Lung (tissue), 12 donors: ENCODE results near the gene BAG5. TPM values are rescaled to one million over a fixed set of nuclear protein-coding genes. Genes with fewer than 3 reads are reported as not detected.

Experiments used
- ATAC-seq: fragments of 200-7000 bp; cut with Tn5 transposase; one replicate; pipeline ENCODE4 v1.9.1; 2020; ENCODE audit warnings: moderate number of reproducible peaks; ENCODE audit not compliant: insufficient read depth, low FRiP score
- DNase-seq, 3 donors: peaks; one replicate each; pipeline ENCODE4 v3.0.0-alpha.2; 2013 to 2017
- H3K27ac ChIP-seq, 2 donors: one replicate each; pipeline ENCODE4 v1.5.1; 2013; ENCODE audit warnings: mild to moderate bottlenecking in 2 of 2, moderate library complexity in 2 of 2, control low read depth in 1 of 2, inconsistent platforms in 1 of 2, low read depth in 1 of 2, low read length in 1 of 2
- H3K27me3 ChIP-seq, 3 donors: one replicate each; pipeline ENCODE4 v1.5.1; 2013; ENCODE audit warnings: low read length in 2 of 3; ENCODE audit not compliant: control insufficient read depth in 3 of 3, insufficient read depth in 3 of 3
- H3K36me3 ChIP-seq, 4 donors: one replicate each; pipeline ENCODE4 v1.5.1; 2013; ENCODE audit warnings: low read length in 4 of 4, mild to moderate bottlenecking in 1 of 4, moderate library complexity in 1 of 4; ENCODE audit not compliant: control insufficient read depth in 4 of 4, insufficient read depth in 4 of 4
- H3K4me1 ChIP-seq, 5 donors: one replicate each; pipeline ENCODE4 v1.5.1; 2013; ENCODE audit warnings: low read length in 5 of 5, mild to moderate bottlenecking in 2 of 5, moderate library complexity in 1 of 5; ENCODE audit not compliant: control insufficient read depth in 5 of 5, insufficient read depth in 5 of 5
- H3K4me3 ChIP-seq: one replicate; pipeline ENCODE4 v1.5.1; 2013; ENCODE audit warnings: mild to moderate bottlenecking, control low read depth, moderate library complexity
- H3K9ac ChIP-seq, 2 donors: one replicate each; pipeline ENCODE4 v1.5.1; 2013; ENCODE audit warnings: low read length in 2 of 2, control low read depth in 1 of 2; ENCODE audit not compliant: insufficient read depth in 1 of 2
- H3K9me3 ChIP-seq, 4 donors: one replicate each; pipeline ENCODE4 v1.5.1; 2013; ENCODE audit warnings: low read length in 3 of 4, mild to moderate bottlenecking in 1 of 4, moderate library complexity in 1 of 4; ENCODE audit not compliant: control insufficient read depth in 4 of 4, insufficient read depth in 3 of 4
- CTCF ChIP-seq: IDR thresholded peaks from 2 replicates; pipeline ENCODE4 v1.5.1; 2012; ENCODE audit warnings: mild to moderate bottlenecking; ENCODE audit errors: control extremely low read depth, extremely low read depth
- WGBS, 2 donors: extraction: QIAGEN DNeasy Blood & Tissue Kit; methylation state at CpG; one replicate each; pipeline ENCODE4 v1.1.7; 2013; 5-methylcytosine and 5-hydroxymethylcytosine counted together
- polyA plus RNA-seq, 2 donors: library from polyadenylated mRNA; stranded (reverse); fragments of 200-250 nt; gene quantifications; one replicate each; pipeline ENCODE4 v1.2.1, GENCODE V29; 2013
- total RNA-seq, 2 donors: library from RNA; depleted of rRNA in 1 of 2; stranded (reverse); fragments of >200 nt in 1 of 2; gene quantifications; one replicate each; pipeline ENCODE4 v1.2.1, GENCODE V29; 2014 to 2021
- donor health status: control.
- donor health status: control.
- donor health status: Bipolar disorder and iron deficiency.
- donor health status: healthy.
- donor health status: DM: yes; HTN: yes; CAD: no.

BAG5 gene
- total and polyA plus RNA-seq, 4 donors, result 8.7 to 26.0 (median 18.5) TPM

- Histone ChIP-seq H3K4me3 (no peak overlapping the region), H3K27ac (no peak overlapping the region), H3K9ac (no peak overlapping the region), H3K27me3 (no peaks in the 10 kb centered on the region), H3K9me3 (no peaks in the 10 kb centered on the region), H3K4me1 (peaks cover 0 to 15% (median 5%) of the 10 kb centered on the region in 5 donors), H3K36me3 (peaks cover 0 to 48% (median 4%) of the 10 kb centered on the region in 4 donors)
- no peak for ATAC-seq
- 89 to 91% methylated on average over 24 to 25 of the region's 25 CpGs for WGBS, 2 donors
- no peak for TF ChIP-seq CTCF
- DNase-seq, result no peak
Measured at GRCh38 chr14:103533999-103534575, 28.4 kb downstream of the BAG5 start.

GRCh38 chr14:103533137-103533998 is 29.1 kb downstream of the BAG5 start:
- no peak for TF ChIP-seq CTCF
- WGBS, 2 donors, result 86 to 92% methylated on average over 22 to 23 of the region's 23 CpGs
- Histone ChIP-seq H3K4me1 (peaks cover 0 to 15% (median 5%) of the 10 kb centered on the region in 5 donors), H3K27me3 (no peaks in the 10 kb centered on the region), H3K9me3 (no peaks in the 10 kb centered on the region), H3K9ac (no peak overlapping the region), H3K27ac (no peak overlapping the region), H3K36me3 (peaks cover 0 to 48% (median 4%) of the 10 kb centered on the region in 4 donors), H3K4me3 (no peak overlapping the region)
- no peak for DNase-seq
- ATAC-seq, result no peak

GRCh38 chr14:103532216-103533136 is 30.0 kb downstream of the BAG5 start:
- DNase-seq (no peak), ATAC-seq (no peak)
- Histone ChIP-seq H3K4me3 (no peak overlapping the region), H3K4me1 (peaks cover 0 to 22% (median 10%) of the 10 kb centered on the region in 5 donors), H3K9ac (no peak overlapping the region), H3K9me3 (no peaks in the 10 kb centered on the region), H3K27ac (no peak overlapping the region), H3K36me3 (peaks cover 0 to 48% (median 4%) of the 10 kb centered on the region in 4 donors), H3K27me3 (no peaks in the 10 kb centered on the region)
- no peak for TF ChIP-seq CTCF
- 92 to 93% methylated on average over 32 of the region's 32 CpGs for WGBS, 2 donors
